ENCODE data around the gene NXN.

- TF ChIP-seq CTCF (IDR thresholded peaks at IDR 0.05): no peak
- no peak for TF ChIP-seq PBX3 (IDR thresholded peaks at IDR 0.05)
- TF ChIP-seq GATA2 (CRISPR knock-in tag; IDR thresholded peaks at IDR 0.05): no peak
- TF ChIP-seq REST (IDR thresholded peaks at IDR 0.05; ENCODE audit: low read depth, low read length): no peak
- no peak for TF ChIP-seq POLR2AphosphoS5 (IDR thresholded peaks at IDR 0.05; ENCODE audit: low read depth, low read length)
- TF ChIP-seq RFX5 (IDR thresholded peaks at IDR 0.05; ENCODE audit: low read length): no peak
- TF ChIP-seq GABPA (IDR thresholded peaks at IDR 0.05; ENCODE audit: low read depth): no peak
- no peak for TF ChIP-seq USF1 (IDR thresholded peaks at IDR 0.05; ENCODE audit: borderline replicate concordance, low read depth)
- TF ChIP-seq NRF1 (IDR thresholded peaks at IDR 0.05; ENCODE audit: low read depth, low read length): no peak
- no peak for TF ChIP-seq SIN3A (IDR thresholded peaks at IDR 0.05; ENCODE audit: borderline replicate concordance, low read depth, low read length)
- TF ChIP-seq EP300 (IDR thresholded peaks at IDR 0.05; ENCODE audit: borderline replicate concordance in 1 of 2, low read depth in 1 of 2, low read length in 1 of 2): no peak
Observed at GRCh38 chr17:958712-959451, 20.7 kb downstream of the NXN start.
